Breast epithelium (tissue), 3 donors: ENCODE results near the gene CCDC30.

Experiments used
- POLR2A ChIP-seq: fragments of 450-650 bp; IDR thresholded peaks from one replicate; pipeline ENCODE4 v1.6.1; 2016; ENCODE audit warnings: antibody characterized with exemption, mild to moderate bottlenecking, moderate library complexity
- TF ChIP-seq, protein P1 (sequence below), 3 donors: fragments of 450-650 bp; IDR thresholded peaks; one replicate each; pipeline ENCODE4 v1.5.1; 2016 to 2017; ENCODE audit warnings: antibody characterized with exemption in 3 of 3, mild to moderate bottlenecking in 3 of 3, moderate library complexity in 3 of 3

DNA sequence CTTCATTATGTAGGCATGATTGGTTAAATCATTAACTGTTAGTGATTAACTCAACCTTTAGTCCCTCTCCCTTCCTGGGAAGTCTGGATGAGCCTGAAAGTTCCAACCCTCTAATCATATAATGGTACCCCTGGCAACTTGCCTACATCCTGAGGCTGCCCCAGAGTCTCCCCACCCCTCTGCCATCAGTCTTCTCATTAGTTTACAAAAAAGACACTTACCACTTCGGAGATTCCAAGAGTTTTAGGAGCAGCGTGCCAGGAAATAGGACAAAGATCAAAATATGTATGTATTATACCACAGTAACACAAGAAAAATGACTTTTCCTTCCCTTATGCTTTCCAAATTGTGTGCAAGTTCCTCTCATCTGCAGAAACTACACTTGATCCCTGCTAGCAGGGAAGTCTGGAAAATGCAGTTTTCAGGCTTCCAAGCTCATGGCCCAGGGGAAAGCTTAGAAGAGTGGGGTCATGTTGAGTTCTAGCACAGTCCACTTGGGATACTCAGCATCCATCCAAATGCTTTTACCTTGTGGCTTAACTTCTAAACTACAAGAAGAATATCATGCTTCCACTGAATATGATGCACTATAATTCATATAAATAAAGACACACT, 130.5 kb downstream of the CCDC30 start:
- TF ChIP-seq, protein P1, sequence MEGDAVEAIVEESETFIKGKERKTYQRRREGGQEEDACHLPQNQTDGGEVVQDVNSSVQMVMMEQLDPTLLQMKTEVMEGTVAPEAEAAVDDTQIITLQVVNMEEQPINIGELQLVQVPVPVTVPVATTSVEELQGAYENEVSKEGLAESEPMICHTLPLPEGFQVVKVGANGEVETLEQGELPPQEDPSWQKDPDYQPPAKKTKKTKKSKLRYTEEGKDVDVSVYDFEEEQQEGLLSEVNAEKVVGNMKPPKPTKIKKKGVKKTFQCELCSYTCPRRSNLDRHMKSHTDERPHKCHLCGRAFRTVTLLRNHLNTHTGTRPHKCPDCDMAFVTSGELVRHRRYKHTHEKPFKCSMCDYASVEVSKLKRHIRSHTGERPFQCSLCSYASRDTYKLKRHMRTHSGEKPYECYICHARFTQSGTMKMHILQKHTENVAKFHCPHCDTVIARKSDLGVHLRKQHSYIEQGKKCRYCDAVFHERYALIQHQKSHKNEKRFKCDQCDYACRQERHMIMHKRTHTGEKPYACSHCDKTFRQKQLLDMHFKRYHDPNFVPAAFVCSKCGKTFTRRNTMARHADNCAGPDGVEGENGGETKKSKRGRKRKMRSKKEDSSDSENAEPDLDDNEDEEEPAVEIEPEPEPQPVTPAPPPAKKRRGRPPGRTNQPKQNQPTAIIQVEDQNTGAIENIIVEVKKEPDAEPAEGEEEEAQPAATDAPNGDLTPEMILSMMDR (IDR thresholded peaks at IDR 0.05): no peak
- no peak for TF ChIP-seq POLR2A
